Keratinocyte (primary cell): ENCODE results near the gene RFTN1. TPM values are rescaled to one million over a fixed set of nuclear protein-coding genes. Genes with fewer than 3 reads are reported as not detected.

Source experiments
- DNase-seq: peaks from one replicate; pipeline ENCODE4 v3.0.0-alpha.2; 2011; ENCODE audit warnings: low read depth, missing footprints, low spot score
- FAIRE-seq: peaks from 2 replicates; lab custom pipeline; 2011; peaks lifted over from hg19 to GRCh38; lab: Jason Lieb, UNC
- H2AFZ ChIP-seq: 2 replicates; pipeline ENCODE4 v1.6.0; 2012; ENCODE audit warnings: low read length, control low read depth, inconsistent platforms; ENCODE audit not compliant: control insufficient read depth
- H3K27ac ChIP-seq: 2 replicates; pipeline ENCODE4 v1.5.1; 2011; ENCODE audit warnings: low read length; ENCODE audit not compliant: control insufficient read depth, insufficient read depth
- H3K27me3 ChIP-seq: 3 replicates; pipeline ENCODE4 v1.6.0; 2011; ENCODE audit warnings: low read length; ENCODE audit not compliant: control insufficient read depth, insufficient read depth; ENCODE audit errors: extremely low read depth
- H3K36me3 ChIP-seq, 2 experiments: 2 replicates in 1 of 2; 3 replicates in 1 of 2; pipeline ENCODE4 v1.5.1; 2011; ENCODE audit warnings: low read length in 2 of 2, mild to moderate bottlenecking in 1 of 2; ENCODE audit not compliant: control insufficient read depth in 2 of 2, insufficient read depth in 2 of 2; ENCODE audit errors: extremely low read depth in 1 of 2
- H3K4me1 ChIP-seq: 3 replicates; pipeline ENCODE4 v1.5.1; 2011; ENCODE audit warnings: low read length; ENCODE audit not compliant: control insufficient read depth, insufficient read depth; ENCODE audit errors: extremely low read depth
- H3K4me2 ChIP-seq: 3 replicates; pipeline ENCODE4 v1.6.0; 2011; ENCODE audit warnings: low read depth, low read length; ENCODE audit not compliant: control insufficient read depth, insufficient read depth; ENCODE audit errors: extremely low read depth
- H3K4me3 ChIP-seq, 3 experiments: fragments of 200-600 bp in 1 of 3; sonication (generic) in 1 of 3; 2 replicates in 2 of 3; 3 replicates in 1 of 3; pipeline ENCODE4 v1.5.1; 2011 to 2016; ENCODE audit warnings: low read length in 3 of 3, mild to moderate bottlenecking in 3 of 3, control low read depth in 2 of 3, inconsistent platforms in 1 of 3, low read depth in 1 of 3, mixed read lengths in 1 of 3, mixed run types in 1 of 3, moderate library complexity in 1 of 3; ENCODE audit not compliant: control insufficient read depth in 2 of 3, insufficient read depth in 2 of 3; ENCODE audit errors: extremely low read depth in 1 of 3
- H3K79me2 ChIP-seq: 2 replicates; pipeline ENCODE4 v1.6.0; 2012; ENCODE audit warnings: low read length; ENCODE audit not compliant: control insufficient read depth, insufficient read depth
- H3K9ac ChIP-seq: 3 replicates; pipeline ENCODE4 v1.6.0; 2011; ENCODE audit warnings: low read length; ENCODE audit not compliant: control insufficient read depth, insufficient read depth; ENCODE audit errors: extremely low read depth
- H3K9me1 ChIP-seq: 3 replicates; pipeline ENCODE4 v1.6.0; 2011; ENCODE audit warnings: low read length; ENCODE audit not compliant: control insufficient read depth, insufficient read depth; ENCODE audit errors: extremely low read depth
- H3K9me3 ChIP-seq: 2 replicates; pipeline ENCODE4 v1.5.1; 2012; ENCODE audit warnings: low read depth, low read length; ENCODE audit not compliant: control insufficient read depth
- H4K20me1 ChIP-seq: 3 replicates; pipeline ENCODE4 v1.6.0; 2011; ENCODE audit warnings: low read length; ENCODE audit not compliant: control insufficient read depth, insufficient read depth; ENCODE audit errors: extremely low read depth
- CTCF ChIP-seq, 3 experiments: IDR thresholded peaks in 1 of 3; conservative IDR thresholded peaks in 1 of 3; optimal IDR thresholded peaks in 1 of 3; 2 replicates in 2 of 3; 3 replicates in 1 of 3; pipeline versions ENCODE3 to v1.5.1; 2011; ENCODE audit warnings: low read length in 3 of 3, mild to moderate bottlenecking in 3 of 3, moderate library complexity in 2 of 3, control low read depth in 1 of 3, inconsistent platforms in 1 of 3; ENCODE audit not compliant: insufficient read depth in 2 of 3; ENCODE audit errors: extremely low read depth in 1 of 3
- EZH2 ChIP-seq: IDR thresholded peaks from one replicate; pipeline ENCODE4 v1.6.1; 2012; ENCODE audit warnings: inconsistent platforms, mild to moderate bottlenecking, low read length, moderate library complexity
- dilution Hi-C: fragments of 300-500 bp; cut with MboI; formaldehyde crosslinking; loops from one replicate; pipeline ENCODE4 v1.7.0; 2020; ENCODE audit warnings: low sequenced_read_pairs; ENCODE audit not compliant: extremely low pct_ligation_motif_present
- polyA plus RNA-seq, 5 experiments: library from polyadenylated mRNA; depleted of rRNA in 3 of 5; stranded (reverse) in 3 of 5; stranded (forward) in 1 of 5; unstranded in 1 of 5; fragments of >200 nt; gene quantifications; 1 replicate in 1 of 5; 2 replicates in 3 of 5; 3 replicates in 1 of 5; pipeline versions ENCODE4 v1.2.1 to v1.2.3, GENCODE V29; 2011 to 2012; ENCODE audit warnings: missing spikeins in 2 of 5, low read depth in 1 of 5, low replicate concordance in 1 of 5

RFTN1 gene
- polyA plus RNA-seq, 1 donor (not counting 4 experiments of a cell fraction or from before 2014, with no cell fraction given), result 18.0 TPM

GRCh38 chr3:16364963-16365362, 148.5 kb downstream of the RFTN1 start:
- Histone ChIP-seq H2AFZ (no peak overlapping the region), H3K36me3 (peaks cover 0 to 4% of the 10 kb centered on the region in 2 experiments), H3K27ac (no peak overlapping the region), H3K27me3 (no peaks in the 10 kb centered on the region), H4K20me1 (no peaks in the 10 kb centered on the region), H3K79me2 (no peaks in the 10 kb centered on the region), H3K9me3 (no peaks in the 10 kb centered on the region), H3K9me1 (no peaks in the 10 kb centered on the region), H3K4me2 (no peak overlapping the region), H3K4me1 (peaks cover 10% of the 10 kb centered on the region), H3K4me3 (no peak overlapping the region), H3K9ac (no peak overlapping the region)
- no peak for TF ChIP-seq EZH2
- no peak for TF ChIP-seq CTCF (optimal IDR thresholded peaks at IDR 0.05 in 1 of 3, IDR thresholded peaks at IDR 0.05 in 1 of 3, conservative IDR thresholded peaks at IDR 0.05 in 1 of 3; ENCODE audit: extremely low read depth in 1 of 3, insufficient read depth in 2 of 3, low read length in 3 of 3)
- dilution Hi-C loops, result no loop called here
- FAIRE-seq (no peak), DNase-seq (no peak)

- FAIRE-seq (no peak), DNase-seq (no peak)
- Histone ChIP-seq H3K27ac (no peak overlapping the region), H3K36me3 (peaks cover 0 to 4% of the 10 kb centered on the region in 2 experiments), H3K9ac (no peak overlapping the region), H3K27me3 (no peaks in the 10 kb centered on the region), H4K20me1 (no peaks in the 10 kb centered on the region), H3K9me3 (no peaks in the 10 kb centered on the region), H3K4me3 (no peak overlapping the region), H3K4me2 (no peak overlapping the region), H3K79me2 (no peaks in the 10 kb centered on the region), H3K4me1 (peaks cover 3% of the 10 kb centered on the region), H3K9me1 (no peaks in the 10 kb centered on the region), H2AFZ (no peak overlapping the region)
- TF ChIP-seq EZH2, result no peak
- TF ChIP-seq CTCF (optimal IDR thresholded peaks at IDR 0.05 in 1 of 3, IDR thresholded peaks at IDR 0.05 in 1 of 3, conservative IDR thresholded peaks at IDR 0.05 in 1 of 3; ENCODE audit: extremely low read depth in 1 of 3, insufficient read depth in 2 of 3, low read length in 3 of 3), result no peak
- dilution Hi-C loops, result no loop called here
Measured at GRCh38 chr3:16364323-16364722, 149.2 kb downstream of the RFTN1 start.
